Epithelial cell of proximal tubule (primary cell): ENCODE measurements around the gene FBXL15. TPM values are rescaled to one million over a fixed set of nuclear protein-coding genes. Genes with fewer than 3 reads are reported as not detected.

Experiments
- DNase-seq: peaks from one replicate; pipeline ENCODE4 v3.0.0-alpha.2; 2011; ENCODE audit warnings: low read depth
- H3K4me3 ChIP-seq: 2 replicates; pipeline ENCODE4 v1.5.1; 2011; ENCODE audit warnings: low read depth, mild to moderate bottlenecking, low read length
- CTCF ChIP-seq: conservative IDR thresholded peaks from 2 replicates; pipeline ENCODE4 v1.5.1; 2012; ENCODE audit warnings: low read depth, mild to moderate bottlenecking, low read length
- total RNA-seq: library from RNA; depleted of rRNA; stranded (reverse); fragments of >200 nt; gene quantifications from 2 replicates; pipeline ENCODE4 v1.2.3, GENCODE V29; 2015

Gene FBXL15
- total RNA-seq, 1 donor from 2014 or later: 34.6 TPM

- no peak for TF ChIP-seq CTCF
- no peak overlapping the region for H3K4me3 ChIP-seq
- DNase-seq: no peak
Measured at GRCh38 chr10:102416695-102417094, 3.9 kb upstream of the FBXL15 start.

- no peak for TF ChIP-seq CTCF
- no peak for DNase-seq
- peak within 1 kb of the TSS; percentile 96 for H3K4me3 ChIP-seq
Measured at GRCh38 chr10:102418622-102419268, 1.9 kb upstream of the FBXL15 start, which contains the start of gene PSD. TSS of gene PSD (minus strand) at chr10:102418785. CDS start at chr10:102417038, 1,747 bp downstream.

- peak overlapping the region; percentile 96 for H3K4me3 ChIP-seq
- TF ChIP-seq CTCF: no peak
- no peak for DNase-seq
Measured at GRCh38 chr10:102419269-102420180, 1.1 kb upstream of the FBXL15 start.

- no peak for TF ChIP-seq CTCF
- peak overlapping the region; percentile 96 for H3K4me3 ChIP-seq
- no peak for DNase-seq
Measured at GRCh38 chr10:102420181-102420713, 389 bp upstream of the FBXL15 start.

GRCh38 chr10:102421507-102421756 is 796 bp downstream of the FBXL15 start:
- H3K4me3 ChIP-seq: peak overlapping the region; percentile 96
- TF ChIP-seq CTCF: no peak
- no peak for DNase-seq

- no peak for DNase-seq
- peak overlapping the region; percentile 96 for H3K4me3 ChIP-seq
- TF ChIP-seq CTCF: no peak
Measured at GRCh38 chr10:102421757-102422512, 1.3 kb downstream of the FBXL15 start.
